A549 (cell line): ENCODE data around the gene FTSJ1.

Experiments
- BHLHE40 ChIP-seq: IDR thresholded peaks from 2 replicates; pipeline ENCODE4 v1.6.1; 2012; ENCODE audit warnings: low read depth, low read length, inconsistent platforms
- CEBPB ChIP-seq, 2 experiments: fragments of >200 bp in 1 of 2; sonication (Bioruptor Twin) in 1 of 2; formaldehyde crosslinking in 1 of 2; IDR thresholded peaks; 2 replicates each; pipeline ENCODE4 v1.6.1; 2012 to 2016
- CHD4 ChIP-seq: fragments of 200-600 bp; sonication (generic); IDR thresholded peaks from 2 replicates; pipeline ENCODE4 v1.6.1; 2016; ENCODE audit warnings: antibody characterized with exemption, mild to moderate bottlenecking, borderline replicate concordance
- CTCF ChIP-seq: fragments of >200 bp; sonication (Bioruptor Twin); formaldehyde crosslinking; IDR thresholded peaks from 3 replicates; pipeline ENCODE4 v1.5.1; 2016
- EP300 ChIP-seq, 2 experiments: fragments of >200 bp; sonication (Bioruptor Twin); formaldehyde crosslinking; IDR thresholded peaks; 2 replicates in 1 of 2; 3 replicates in 1 of 2; pipeline ENCODE4 v1.6.1; 2016 to 2017
- JUN ChIP-seq, 2 experiments: fragments of >200 bp; sonication (Bioruptor Twin); formaldehyde crosslinking; IDR thresholded peaks; 2 replicates in 1 of 2; 3 replicates in 1 of 2; pipeline ENCODE4 v1.6.1; 2016 to 2017
- MAX ChIP-seq: IDR thresholded peaks from 2 replicates; pipeline ENCODE4 v1.6.1; 2012
- PBX3 ChIP-seq: IDR thresholded peaks from 2 replicates; pipeline ENCODE4 v1.6.1; 2012
- POLR2A ChIP-seq: IDR thresholded peaks from 2 replicates; pipeline ENCODE4 v1.6.1; 2012; ENCODE audit warnings: mild to moderate bottlenecking, low read length
- RAD21 ChIP-seq, 2 experiments: fragments of >200 bp in 1 of 2; sonication (Bioruptor Twin) in 1 of 2; formaldehyde crosslinking in 1 of 2; IDR thresholded peaks in 1 of 2; conservative IDR thresholded peaks in 1 of 2; 2 replicates in 1 of 2; 3 replicates in 1 of 2; pipeline ENCODE4 v1.6.1; 2012 to 2018; ENCODE audit warnings: inconsistent platforms in 1 of 2
- RCOR1 ChIP-seq: fragments of 150-350 bp; IDR thresholded peaks from 2 replicates; pipeline ENCODE4 v1.6.1; 2014; ENCODE audit warnings: antibody characterized with exemption, low read length, low read depth
- SREBF2 ChIP-seq: fragments of 450-650 bp; IDR thresholded peaks from 2 replicates; pipeline ENCODE4 v1.6.1; 2014; ENCODE audit warnings: mild to moderate bottlenecking, moderate library complexity

GRCh38 chrX:48488034-48488433 lies 12.0 kb downstream of the FTSJ1 start:
- TF ChIP-seq RCOR1 (no peak), CEBPB (IDR thresholded peaks at IDR 0.05) (no peak), CTCF (no peak), POLR2A (no peak), RAD21 (conservative IDR thresholded peaks at IDR 0.05 in 1 of 2, IDR thresholded peaks at IDR 0.05 in 1 of 2) (no peak), JUN (IDR thresholded peaks at IDR 0.05) (no peak), CHD4 (no peak), BHLHE40 (no peak), MAX (no peak), SREBF2 (no peak), PBX3 (no peak), EP300 (IDR thresholded peaks at IDR 0.05) (no peak)
